Endothelial cell of umbilical vein (primary cell): ENCODE results near the gene FHOD3. TPM values are rescaled to one million over a fixed set of nuclear protein-coding genes. Genes with fewer than 3 reads are reported as not detected.

Source experiments
- BruUV-seq: library from RNA; stranded (reverse); fragments of 400-500 nt; replicated peaks from 2 replicates; lab custom pipeline; 2021; lab: Mats Ljungman, UMichigan
- CTCF ChIA-PET: fragments of 300-600, 350-600 bp; sonication (Branson Sonifier 250); formaldehyde crosslinking; loops from one replicate; lab custom pipeline; 2021; ENCODE audit warnings: antibody characterized with exemption, inconsistent platforms; lab: Charles Lee
- POLR2A ChIA-PET: fragments of 300-600, 350-600 bp; sonication (Branson Sonifier 250); formaldehyde crosslinking; loops from one replicate; lab custom pipeline; 2021; ENCODE audit warnings: antibody characterized with exemption, inconsistent platforms; lab: Charles Lee
- DNase-seq: peaks from one replicate; pipeline ENCODE4 v3.0.0-alpha.2; 2011; ENCODE audit warnings: low read depth, low spot score
- FAIRE-seq: peaks from 2 replicates; lab custom pipeline; 2011; peaks lifted over from hg19 to GRCh38; lab: Jason Lieb, UNC
- H2AFZ ChIP-seq: 2 replicates; pipeline ENCODE4 v1.6.0; 2012; ENCODE audit warnings: low read depth, low read length, control low read depth, inconsistent platforms
- H3K27ac ChIP-seq: 2 replicates; pipeline ENCODE4 v1.5.1; 2011; ENCODE audit warnings: low read depth, mild to moderate bottlenecking, control low read depth, low read length, moderate library complexity; ENCODE audit not compliant: insufficient read depth
- H3K27me3 ChIP-seq, 2 experiments: 2 replicates each; pipeline versions ENCODE4 v1.6.0 to v1.6.1; 2011; ENCODE audit warnings: low read length in 2 of 2, mixed read lengths in 1 of 2; ENCODE audit not compliant: control insufficient read depth in 2 of 2, insufficient read depth in 2 of 2
- H3K36me3 ChIP-seq, 2 experiments: 2 replicates in 1 of 2; 3 replicates in 1 of 2; pipeline ENCODE4 v1.5.1; 2011; ENCODE audit warnings: low read length in 2 of 2, mild to moderate bottlenecking in 1 of 2, moderate library complexity in 1 of 2; ENCODE audit not compliant: control insufficient read depth in 2 of 2, insufficient read depth in 2 of 2; ENCODE audit errors: extremely low read depth in 1 of 2
- H3K4me1 ChIP-seq: 3 replicates; pipeline ENCODE4 v1.5.1; 2011; ENCODE audit warnings: mild to moderate bottlenecking, low read length; ENCODE audit not compliant: control insufficient read depth, insufficient read depth; ENCODE audit errors: extremely low read depth
- H3K4me2 ChIP-seq: 2 replicates; pipeline ENCODE4 v1.6.1; 2011; ENCODE audit warnings: low read length, control low read depth, mixed read lengths; ENCODE audit not compliant: insufficient read depth
- H3K4me3 ChIP-seq, 3 experiments: fragments of 200-600 bp in 1 of 3; sonication (generic), shearing (Covaris generic) in 1 of 3; replicated peaks in 1 of 3; 2 replicates each; pipeline ENCODE4 v1.5.1; 2011 to 2016; ENCODE audit warnings: control low read depth in 3 of 3, low read length in 3 of 3, mild to moderate bottlenecking in 2 of 3, inconsistent platforms in 1 of 3, low read depth in 1 of 3, moderate library complexity in 1 of 3; ENCODE audit not compliant: insufficient read depth in 1 of 3
- H3K79me2 ChIP-seq: 2 replicates; pipeline ENCODE4 v1.6.0; 2012; ENCODE audit warnings: low read length, inconsistent platforms; ENCODE audit not compliant: control insufficient read depth, insufficient read depth
- H3K9ac ChIP-seq: replicated peaks from 2 replicates; pipeline ENCODE3; 2011; ENCODE audit warnings: low read length, control low read depth; ENCODE audit not compliant: insufficient read depth; ENCODE audit errors: extremely low read depth
- H3K9me1 ChIP-seq: replicated peaks from 3 replicates; pipeline ENCODE4 v1.6.0; 2011; ENCODE audit warnings: mild to moderate bottlenecking, low read length; ENCODE audit not compliant: control insufficient read depth, insufficient read depth; ENCODE audit errors: extremely low read depth
- H3K9me3 ChIP-seq: replicated peaks from 2 replicates; pipeline ENCODE4 v1.5.1; 2012; ENCODE audit warnings: low read length, inconsistent platforms; ENCODE audit not compliant: control insufficient read depth, insufficient read depth
- H4K20me1 ChIP-seq: replicated peaks from 2 replicates; pipeline ENCODE3; 2011; ENCODE audit warnings: mild to moderate bottlenecking, low read length; ENCODE audit not compliant: control insufficient read depth, insufficient read depth; ENCODE audit errors: extremely low read depth
- EZH2 ChIP-seq: IDR thresholded peaks from 2 replicates; pipeline ENCODE4 v1.6.1; 2012; ENCODE audit warnings: borderline replicate concordance, low read depth, mild to moderate bottlenecking, moderate library complexity, low read length, inconsistent platforms; ENCODE audit not compliant: severe bottlenecking
- FOS ChIP-seq: IDR thresholded peaks from 2 replicates; pipeline ENCODE4 v1.6.1; 2011; ENCODE audit warnings: mild to moderate bottlenecking, low read length, moderate library complexity, borderline replicate concordance; ENCODE audit not compliant: insufficient read depth
- GATA2 ChIP-seq: IDR thresholded peaks from 2 replicates; pipeline ENCODE4 v1.7.0; 2011; ENCODE audit warnings: low read depth, mild to moderate bottlenecking, moderate library complexity, mixed read lengths, low read length; ENCODE audit not compliant: insufficient read length, insufficient read depth
- JUN ChIP-seq: IDR thresholded peaks from 2 replicates; pipeline ENCODE4 v1.6.1; 2011; ENCODE audit warnings: borderline replicate concordance, low read depth; ENCODE audit not compliant: insufficient read length, insufficient read depth
- MYC ChIP-seq: IDR thresholded peaks from one replicate; pipeline ENCODE4 v1.6.1; 2011; ENCODE audit warnings: mild to moderate bottlenecking, low read depth, low read length
- POLR2A ChIP-seq: IDR thresholded peaks from 2 replicates; pipeline ENCODE4 v1.6.1; 2012; ENCODE audit warnings: low read depth, mild to moderate bottlenecking, control low read depth, low read length
- POLR2AphosphoS5 ChIP-seq: IDR thresholded peaks from 2 replicates; pipeline ENCODE4 v1.6.1; 2012; ENCODE audit warnings: low read depth, mild to moderate bottlenecking, control low read depth, low read length, moderate library complexity; ENCODE audit not compliant: insufficient read depth
- dilution Hi-C: fragments of 300-500 bp; cut with MboI; formaldehyde crosslinking; loops from one replicate; pipeline ENCODE4 v1.15.0; 2019; ENCODE audit warnings: low sequenced_read_pairs; ENCODE audit not compliant: extremely low pct_ligation_motif_present
- intact Hi-C: fragments of 100-400 bp; cut with micrococcal nuclease; formaldehyde crosslinking; loops from one replicate; pipeline ENCODE4 v1.10.0; 2022
- polyA plus RNA-seq, 4 experiments: library from polyadenylated mRNA; depleted of rRNA in 3 of 4; stranded (reverse) in 3 of 4; unstranded in 1 of 4; fragments of >200 nt; gene quantifications; 2 replicates each; pipeline versions ENCODE4 v1.2.1 to v1.2.3, GENCODE V29; 2011 to 2012; ENCODE audit warnings: missing spikeins in 1 of 4
- total RNA-seq: library from RNA; stranded (reverse); gene quantifications from 2 replicates; pipeline ENCODE4 v1.2.3, GENCODE V29; 2021
- TF ChIP-seq, protein P1 (sequence below): IDR thresholded peaks from 2 replicates; pipeline ENCODE4 v1.6.1; 2011; ENCODE audit not compliant: insufficient read depth, insufficient read length

FHOD3 gene
- total and polyA plus RNA-seq, 2 donors (not counting 3 experiments of a cell fraction or from before 2014, with no cell fraction given) = 0.06 to 1.5 TPM

DNA sequence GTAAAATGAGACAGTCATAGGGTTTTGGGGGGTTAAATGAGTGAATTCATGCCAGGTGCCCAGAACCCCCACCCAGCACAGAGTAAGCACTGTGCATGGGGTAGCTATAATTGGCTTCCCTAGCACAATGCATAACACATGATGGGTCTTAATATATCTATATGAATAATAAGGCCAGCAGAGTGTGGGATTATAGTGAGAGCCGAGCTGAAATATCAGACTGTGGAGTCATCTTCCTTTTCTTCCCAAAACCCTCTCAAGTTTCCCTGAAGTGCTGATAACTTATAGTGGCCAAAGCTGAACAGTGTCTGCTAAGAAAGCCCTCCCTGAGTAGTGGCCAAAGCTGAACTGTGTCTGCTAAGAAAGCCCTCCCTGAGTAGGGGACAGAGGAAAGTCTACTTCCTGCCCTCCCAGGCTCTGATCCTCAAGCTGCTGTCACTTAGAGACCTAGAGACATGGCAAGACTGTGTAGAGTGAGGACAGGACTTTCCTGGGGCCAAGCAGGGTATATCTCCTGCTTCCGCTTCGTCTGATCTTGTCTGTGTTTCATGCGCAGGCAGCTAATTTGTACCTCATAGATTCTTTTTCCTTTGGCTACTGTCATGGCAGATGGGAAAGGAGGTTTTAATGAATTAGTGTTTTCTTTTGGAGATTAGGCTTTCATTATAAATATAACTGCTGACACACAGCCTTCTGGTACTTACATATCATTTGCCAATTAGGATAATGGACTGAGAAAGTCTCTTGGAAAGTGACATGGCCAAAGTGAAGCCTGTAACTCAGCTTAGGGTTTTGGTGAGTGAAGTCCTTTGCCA lies 94.9 kb downstream of the FHOD3 start:
- dilution Hi-C loops (no loop called here), intact Hi-C loops (no loop called here)
- no peaks in the 10 kb centered on the region for H3K27me3 ChIP-seq
- no peak for FAIRE-seq
- H2AFZ ChIP-seq = no peak overlapping the region
- TF ChIP-seq GATA2 (no peak), POLR2A (no peak)
- TF ChIP-seq, protein P1, sequence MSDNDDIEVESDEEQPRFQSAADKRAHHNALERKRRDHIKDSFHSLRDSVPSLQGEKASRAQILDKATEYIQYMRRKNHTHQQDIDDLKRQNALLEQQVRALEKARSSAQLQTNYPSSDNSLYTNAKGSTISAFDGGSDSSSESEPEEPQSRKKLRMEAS = no peak
- H3K9me3 ChIP-seq = no peaks in the 10 kb centered on the region
- no peak for DNase-seq
- no peaks in the 10 kb centered on the region for H3K36me3 ChIP-seq
- H3K9me1 ChIP-seq = no peaks in the 10 kb centered on the region
- no peaks in the 10 kb centered on the region for H4K20me1 ChIP-seq
- POLR2A ChIA-PET = no interaction called here
- no peak overlapping the region for H3K9ac ChIP-seq
- no peaks in the 10 kb centered on the region for H3K79me2 ChIP-seq
- no TSS peak for BruUV-seq
- H3K4me3 ChIP-seq = no peak overlapping the region
- no peaks in the 10 kb centered on the region for H3K4me1 ChIP-seq
- H3K4me2 ChIP-seq = no peak overlapping the region
- CTCF ChIA-PET = interaction anchor here (1.2 kb wide), 1 partner anchor 20 kb away, joined by 3 read pairs; no protein-coding TSS in a partner anchor
- no peak overlapping the region for H3K27ac ChIP-seq

DNA sequence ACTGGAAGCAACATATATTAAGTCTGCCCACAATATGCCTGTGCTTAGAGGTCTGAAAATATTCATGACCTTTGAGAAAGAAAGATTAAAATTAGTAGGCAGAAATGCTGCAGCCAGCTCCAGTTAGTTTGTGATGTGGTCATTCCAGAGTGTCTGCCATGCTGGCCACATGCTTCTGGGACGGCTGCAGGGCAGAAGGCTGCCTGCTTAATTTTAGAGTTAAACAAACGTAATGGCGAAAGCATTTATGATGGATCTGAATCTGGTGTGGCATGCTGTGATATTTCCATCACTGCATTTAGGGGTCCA lies 95.4 kb downstream of the FHOD3 start:
- FAIRE-seq (no peak), DNase-seq (no peak)
- no peaks in the 10 kb centered on the region for H3K9me1 ChIP-seq
- ChIA-PET CTCF (no interaction called here), POLR2A (no interaction called here)
- H2AFZ ChIP-seq = no peak overlapping the region
- H3K4me2 ChIP-seq = no peak overlapping the region
- BruUV-seq = no TSS peak
- H3K4me3 ChIP-seq = no peak overlapping the region
- no peaks in the 10 kb centered on the region for H3K36me3 ChIP-seq
- no peak overlapping the region for H3K9ac ChIP-seq
- no peaks in the 10 kb centered on the region for H3K27me3 ChIP-seq
- no peaks in the 10 kb centered on the region for H3K79me2 ChIP-seq
- dilution Hi-C loops = no loop called here
- intact Hi-C loops = no loop called here
- no peaks in the 10 kb centered on the region for H4K20me1 ChIP-seq
- no peak overlapping the region for H3K27ac ChIP-seq
- TF ChIP-seq POLR2AphosphoS5 = no peak
- no peak for TF ChIP-seq EZH2
- no peak for TF ChIP-seq GATA2
- TF ChIP-seq, protein P1 = no peak
- no peak for TF ChIP-seq MYC
- TF ChIP-seq FOS = no peak
- no peak for TF ChIP-seq JUN
- H3K9me3 ChIP-seq = no peaks in the 10 kb centered on the region
- H3K4me1 ChIP-seq = no peaks in the 10 kb centered on the region
